NCI-H226 (cell line): ENCODE measurements around the gene POU3F1.

Experiments used
- DNase-seq: peaks from one replicate; pipeline ENCODE4 v3.0.0-alpha.2; 2015

POU3F1 gene

GRCh38 chr1:38027201-38028104 is 19.1 kb downstream of the POU3F1 start:
- DNase-seq, result no peak

DNA sequence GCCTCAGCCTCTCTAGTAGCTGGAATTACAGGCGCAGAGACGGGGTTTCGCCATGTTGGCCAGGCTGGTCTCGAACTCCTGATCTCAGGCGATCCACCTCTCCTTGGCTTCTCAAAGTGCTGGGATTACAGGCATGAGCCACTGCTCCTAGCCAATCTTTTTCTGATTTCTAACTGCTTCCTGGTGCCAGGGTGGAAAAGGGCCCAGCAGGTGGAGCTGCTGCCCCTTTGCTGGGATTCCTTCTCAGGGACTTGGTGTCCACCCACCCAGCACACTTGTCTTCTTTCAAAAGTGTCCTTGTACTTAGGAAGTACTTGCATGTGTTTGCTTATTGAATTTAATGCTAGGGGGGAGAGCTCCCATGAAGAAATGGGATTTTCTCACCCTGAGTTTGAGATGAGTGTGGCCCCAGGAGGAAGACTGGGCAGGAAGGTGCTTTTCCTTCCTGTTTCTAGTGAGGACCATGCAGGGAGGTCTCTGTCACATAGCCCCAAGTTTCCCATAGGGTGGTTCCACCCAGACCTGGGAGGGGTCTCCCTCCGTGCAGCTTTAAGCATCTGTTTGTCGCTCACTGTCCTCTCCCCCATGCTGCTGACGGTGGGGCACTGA is 19.9 kb downstream of the POU3F1 start:
- DNase-seq, result no peak

GRCh38 chr1:38025664-38026063 is 20.9 kb downstream of the POU3F1 start:
- no peak for DNase-seq

GRCh38 chr1:38025233-38025632 is 21.4 kb downstream of the POU3F1 start:
- no peak for DNase-seq

DNA sequence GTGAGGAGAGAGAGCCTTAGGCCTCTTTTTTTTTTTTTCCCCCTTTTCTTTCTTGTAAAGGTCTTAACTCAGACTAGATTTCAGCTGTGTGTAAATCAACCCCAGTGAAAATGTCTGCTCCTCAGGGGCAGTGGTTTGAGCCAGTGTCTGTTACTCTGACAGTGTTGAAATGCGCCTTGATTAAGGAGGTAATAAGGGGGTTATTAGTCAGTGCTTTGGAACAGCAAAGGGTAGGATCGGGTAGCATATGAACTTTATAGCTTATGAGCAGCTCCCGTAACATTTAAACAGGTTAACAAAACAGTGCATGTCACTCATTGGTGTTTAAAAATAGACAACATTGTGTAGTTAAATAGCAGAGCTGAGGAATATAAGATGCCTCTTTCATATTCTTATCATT is 23.8 kb downstream of the POU3F1 start:
- no peak for DNase-seq

GRCh38 chr1:38021969-38022368 is 24.6 kb downstream of the POU3F1 start:
- no peak for DNase-seq

GRCh38 chr1:38020396-38020795 is 26.2 kb downstream of the POU3F1 start:
- DNase-seq, result no peak

DNA sequence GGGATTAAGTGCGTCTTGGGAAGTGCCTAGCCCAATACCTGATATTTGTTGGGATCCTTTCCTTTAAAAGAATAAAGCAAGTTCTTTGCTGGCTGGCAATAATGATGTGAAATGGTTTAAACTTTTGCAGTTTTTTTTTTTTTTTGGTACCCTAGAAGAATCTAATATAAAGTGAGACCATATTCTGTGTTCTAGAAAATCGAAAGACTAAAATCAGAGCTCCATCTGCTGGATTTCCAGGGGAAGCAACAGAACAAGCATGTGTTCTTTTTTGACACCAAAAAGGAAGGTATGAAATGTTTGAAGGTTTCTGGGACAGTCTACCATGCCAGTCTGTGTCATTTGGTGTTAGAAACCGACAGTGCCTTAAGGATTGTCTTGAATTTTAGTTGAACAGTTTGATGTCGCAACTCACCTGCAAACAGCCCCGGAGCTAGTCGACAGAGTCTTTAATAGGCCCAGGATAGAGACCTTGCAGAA is 27.7 kb downstream of the POU3F1 start:
- DNase-seq, result no peak

GRCh38 chr1:38015978-38016725 is 30.4 kb downstream of the POU3F1 start:
- no peak for DNase-seq

- DNase-seq, result no peak
Observed at GRCh38 chr1:38014724-38015424, 31.7 kb downstream of the POU3F1 start.

DNA sequence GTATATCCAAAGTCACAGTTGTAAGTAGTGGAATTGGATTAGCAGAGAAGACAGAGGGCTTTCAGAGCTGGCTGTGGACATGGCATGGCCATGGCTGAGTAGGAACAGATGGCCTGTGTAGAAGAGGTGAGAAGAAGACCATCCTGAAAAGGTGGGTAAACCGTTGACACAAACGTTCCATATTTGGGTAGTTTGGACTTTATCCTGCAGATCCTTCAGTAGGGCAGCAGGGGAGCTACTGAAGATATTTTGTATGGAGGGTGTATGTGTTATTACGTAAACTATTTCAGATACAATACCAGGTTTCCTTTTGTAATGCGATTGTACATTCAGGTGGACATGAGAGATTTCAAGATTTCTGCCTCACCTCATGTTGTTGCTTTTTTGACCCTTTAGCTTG is 32.4 kb downstream of the POU3F1 start:
- no peak for DNase-seq

DNA sequence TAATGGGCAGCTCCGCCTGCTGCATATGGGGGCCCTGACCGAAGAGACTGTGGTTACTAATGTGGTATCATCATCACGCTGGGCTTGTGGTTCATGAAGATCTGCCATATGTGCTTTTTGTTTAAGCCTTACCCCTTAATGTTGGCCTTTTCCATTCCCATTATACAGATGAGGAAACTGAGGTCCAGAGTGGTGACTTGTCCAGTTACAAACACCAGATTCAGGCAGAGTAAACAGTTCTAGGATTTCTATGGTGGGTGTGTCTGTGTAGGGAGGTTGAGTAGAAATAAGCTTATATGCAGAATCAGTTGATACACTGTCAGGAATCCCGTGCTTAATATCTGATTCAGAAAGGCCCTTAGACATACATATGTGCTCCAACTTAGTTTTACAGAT is 33.4 kb downstream of the POU3F1 start:
- DNase-seq, result no peak

GRCh38 chr1:38012363-38013226 is 34.0 kb downstream of the POU3F1 start, which contains the start of gene UTP11:
Gene UTP11, plus strand, starts transcription at chr1:38012734. Its CDS starts 69 bp downstream, at chr1:38012803.
- DNase-seq, result peak; percentile 100

DNA sequence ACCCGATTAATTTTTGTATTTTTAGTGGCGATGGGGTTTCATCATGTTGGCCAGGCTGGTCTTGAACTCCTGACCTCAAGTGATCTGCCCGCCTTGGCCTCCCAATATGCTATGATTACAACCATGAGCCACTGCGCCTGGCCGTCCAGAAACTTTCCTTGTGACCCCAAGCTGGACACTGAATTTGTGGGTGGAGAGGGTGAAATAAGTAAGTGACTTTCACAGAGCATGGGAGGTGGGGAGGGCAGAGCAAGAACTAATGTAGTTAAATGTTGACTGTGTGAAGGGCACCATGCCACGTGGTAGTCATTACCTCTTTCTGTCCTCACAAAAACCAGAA is 36.8 kb downstream of the POU3F1 start:
- no peak for DNase-seq

GRCh38 chr1:38009088-38009840 is 37.3 kb downstream of the POU3F1 start:
- DNase-seq, result peak; percentile 85

- DNase-seq, result no peak
Observed at GRCh38 chr1:38006008-38006828, 40.4 kb downstream of the POU3F1 start.

DNA sequence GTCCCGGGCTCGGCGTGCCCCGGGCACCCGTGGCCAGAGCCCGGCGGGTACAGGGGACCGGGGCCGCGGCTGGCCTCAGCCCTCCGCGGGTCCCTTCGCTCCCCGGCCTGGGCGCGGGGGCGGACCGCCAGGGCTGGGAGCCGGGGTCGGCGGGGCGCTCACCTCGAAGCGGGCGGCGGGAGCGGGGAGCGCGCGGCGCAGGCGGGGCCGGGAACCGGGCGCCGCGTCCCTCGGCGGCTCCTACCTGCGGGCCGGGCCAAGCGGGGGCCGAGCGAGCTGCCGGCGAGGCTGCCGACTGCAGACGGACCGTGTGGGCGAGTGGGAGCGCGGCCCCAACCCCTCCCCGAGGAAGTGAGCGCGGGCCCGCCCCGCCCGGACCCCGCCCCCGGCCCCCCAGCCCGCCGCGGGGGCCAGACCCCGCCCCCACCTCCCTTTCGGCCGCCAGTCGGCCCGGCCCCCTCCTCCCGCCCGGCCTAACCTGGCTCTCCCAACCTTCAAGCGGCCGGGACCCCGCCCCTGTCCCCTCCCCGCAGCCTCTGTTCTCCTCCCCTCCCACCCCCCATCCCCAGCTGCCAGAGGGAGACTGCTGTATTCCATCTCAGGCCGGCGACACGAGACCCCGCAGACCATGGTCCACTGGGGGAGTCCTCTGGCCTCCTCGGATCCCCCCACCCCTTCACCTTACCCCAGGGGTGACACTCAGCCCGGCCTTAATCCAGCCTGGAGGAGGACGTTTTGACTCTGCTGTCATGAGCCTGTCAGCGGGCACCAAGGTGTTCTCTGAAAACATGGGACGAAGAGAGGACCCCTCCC is 41.2 kb downstream of the POU3F1 start, which contains the start of gene FHL3:
TSS of gene FHL3 (minus strand) at position 320 of the 813 bp plus-strand sequence. CDS start 6,102 bp downstream, outside the sequence.
- peak; percentile 27 for DNase-seq

DNA sequence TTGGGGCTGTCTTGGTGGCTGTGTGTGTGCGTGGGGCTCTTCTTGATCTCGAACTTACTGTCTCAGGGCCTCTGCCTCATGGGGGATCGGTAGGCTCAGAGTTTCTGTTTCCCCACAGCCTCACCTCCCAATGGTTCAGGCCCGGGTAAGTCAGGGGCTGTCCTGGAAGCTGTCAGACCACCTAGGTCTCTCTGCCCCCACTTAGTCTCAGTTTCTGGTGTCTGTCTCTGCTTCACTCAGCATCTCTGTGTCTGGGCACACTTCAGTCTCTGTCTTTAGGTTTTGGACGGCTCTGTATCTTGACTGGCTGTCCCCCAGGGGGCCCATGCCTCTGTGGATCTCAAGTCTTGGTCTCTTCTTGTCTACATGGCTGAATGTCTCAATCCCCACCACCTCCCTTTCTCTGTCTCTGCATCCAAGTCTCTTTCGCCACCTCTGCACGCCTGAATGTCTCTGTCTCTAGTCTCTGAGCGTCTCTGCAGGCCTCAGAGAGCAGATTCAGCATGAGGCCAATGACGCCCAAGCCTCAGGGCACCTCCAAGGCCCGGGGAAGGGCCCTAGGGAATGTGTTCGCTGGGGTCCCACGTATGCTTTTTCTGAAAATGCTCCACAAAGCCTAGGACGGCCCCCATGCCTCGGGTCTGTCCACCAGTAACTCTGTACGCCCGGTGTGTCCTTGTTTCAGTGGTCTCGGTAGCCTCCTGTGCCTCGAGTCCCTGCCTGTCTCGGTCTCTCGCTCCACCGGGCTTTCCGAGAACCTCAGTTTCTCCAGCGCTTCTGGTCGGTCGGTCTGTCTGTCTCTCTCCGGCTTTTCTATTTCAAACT is 42.1 kb downstream of the POU3F1 start:
- no peak for DNase-seq
